Measurements from ENCODE around the gene LAMA2. TPM values are rescaled to one million over a fixed set of nuclear protein-coding genes. Genes with fewer than 3 reads are reported as not detected.

LAMA2 gene
- polyA plus RNA-seq, 3 donors, result not detected

DNA sequence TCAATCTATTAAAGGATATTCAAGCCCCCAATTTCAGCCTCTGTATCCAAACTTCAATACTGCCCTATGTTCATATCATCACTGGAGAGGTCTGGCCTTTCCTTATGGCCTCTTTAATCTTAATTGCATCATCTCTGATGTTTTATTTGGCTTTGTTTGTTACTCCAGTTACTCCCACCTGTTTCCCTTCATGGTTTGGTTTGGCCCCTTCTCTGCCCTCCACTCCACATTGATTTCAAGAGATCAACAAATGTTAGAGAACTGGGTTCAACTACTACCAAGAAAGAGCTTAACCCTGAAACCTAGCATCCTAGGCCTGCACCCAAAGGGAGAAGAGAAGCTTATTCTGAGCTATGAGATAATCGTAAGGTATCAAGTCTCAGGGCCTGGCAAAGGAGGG, 221.6 kb downstream of the LAMA2 start:
- intact Hi-C loops (cut with micrococcal nuclease), result no loop called here
- no peaks in the 10 kb centered on the region for H3K27me3 ChIP-seq (ENCODE audit: control insufficient read depth in 2 of 2, insufficient read depth in 2 of 2, low read length in 2 of 2)
- H3K4me2 ChIP-seq (replicated peaks; ENCODE audit: extremely low read depth, low read length, poor library complexity, severe bottlenecking), result no peak overlapping the region
- no peaks in the 10 kb centered on the region for H3K4me1 ChIP-seq (ENCODE audit: control insufficient read depth in 1 of 2, insufficient read depth in 2 of 2, low read length in 2 of 2)
- H3K4me1 Mint-ChIP-seq, result no peaks in the 10 kb centered on the region
- no peak overlapping the region for H3K4me3 Mint-ChIP-seq
- H3K27ac Mint-ChIP-seq, result no peak overlapping the region
- H3K9ac ChIP-seq (ENCODE audit: insufficient read depth, low read length, poor library complexity, severe bottlenecking), result no peak overlapping the region
- no peak overlapping the region for H3K27ac ChIP-seq (ENCODE audit: low read depth in 1 of 2, low read length in 2 of 2)
- H4K20me1 ChIP-seq (ENCODE audit: insufficient read depth, low read length), result no peaks in the 10 kb centered on the region
- peaks cover 0 to 5% (median 0%) of the 10 kb centered on the region in 7 donors for H3K9me3 Mint-ChIP-seq
- WGBS (ENCODE audit: insufficient coverage), result no CpG with 5 or more reads among the region's 1 CpG
- DNase-seq, result no peak
- no peaks in the 10 kb centered on the region for H3K9me3 ChIP-seq (replicated peaks in 1 of 2; ENCODE audit: control insufficient read depth in 1 of 2, insufficient read depth in 1 of 2, low read length in 2 of 2)
- no peaks in the 10 kb centered on the region for H3K79me2 ChIP-seq (ENCODE audit: insufficient read depth, low read length)
- H3K36me3 Mint-ChIP-seq, result no peaks in the 10 kb centered on the region
- H2AFZ ChIP-seq (ENCODE audit: insufficient read depth, low read depth, low read length, poor library complexity, severe bottlenecking), result no peak overlapping the region
- no peaks in the 10 kb centered on the region for H3K36me3 ChIP-seq (replicated peaks in 1 of 2; ENCODE audit: control insufficient read depth in 1 of 2, insufficient read depth in 2 of 2, low read length in 2 of 2)
- TF ChIP-seq, protein P1, sequence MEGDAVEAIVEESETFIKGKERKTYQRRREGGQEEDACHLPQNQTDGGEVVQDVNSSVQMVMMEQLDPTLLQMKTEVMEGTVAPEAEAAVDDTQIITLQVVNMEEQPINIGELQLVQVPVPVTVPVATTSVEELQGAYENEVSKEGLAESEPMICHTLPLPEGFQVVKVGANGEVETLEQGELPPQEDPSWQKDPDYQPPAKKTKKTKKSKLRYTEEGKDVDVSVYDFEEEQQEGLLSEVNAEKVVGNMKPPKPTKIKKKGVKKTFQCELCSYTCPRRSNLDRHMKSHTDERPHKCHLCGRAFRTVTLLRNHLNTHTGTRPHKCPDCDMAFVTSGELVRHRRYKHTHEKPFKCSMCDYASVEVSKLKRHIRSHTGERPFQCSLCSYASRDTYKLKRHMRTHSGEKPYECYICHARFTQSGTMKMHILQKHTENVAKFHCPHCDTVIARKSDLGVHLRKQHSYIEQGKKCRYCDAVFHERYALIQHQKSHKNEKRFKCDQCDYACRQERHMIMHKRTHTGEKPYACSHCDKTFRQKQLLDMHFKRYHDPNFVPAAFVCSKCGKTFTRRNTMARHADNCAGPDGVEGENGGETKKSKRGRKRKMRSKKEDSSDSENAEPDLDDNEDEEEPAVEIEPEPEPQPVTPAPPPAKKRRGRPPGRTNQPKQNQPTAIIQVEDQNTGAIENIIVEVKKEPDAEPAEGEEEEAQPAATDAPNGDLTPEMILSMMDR (IDR thresholded peaks at IDR 0.05), result no peak
- peaks cover 0 to 2% (median 0%) of the 10 kb centered on the region in 3 donors for H3K27me3 Mint-ChIP-seq (ENCODE audit: low read depth in 3 of 3)
- no peak overlapping the region for H3K4me3 ChIP-seq (replicated peaks in 1 of 3; ENCODE audit: low read depth in 2 of 3, low read length in 3 of 3)

DNA sequence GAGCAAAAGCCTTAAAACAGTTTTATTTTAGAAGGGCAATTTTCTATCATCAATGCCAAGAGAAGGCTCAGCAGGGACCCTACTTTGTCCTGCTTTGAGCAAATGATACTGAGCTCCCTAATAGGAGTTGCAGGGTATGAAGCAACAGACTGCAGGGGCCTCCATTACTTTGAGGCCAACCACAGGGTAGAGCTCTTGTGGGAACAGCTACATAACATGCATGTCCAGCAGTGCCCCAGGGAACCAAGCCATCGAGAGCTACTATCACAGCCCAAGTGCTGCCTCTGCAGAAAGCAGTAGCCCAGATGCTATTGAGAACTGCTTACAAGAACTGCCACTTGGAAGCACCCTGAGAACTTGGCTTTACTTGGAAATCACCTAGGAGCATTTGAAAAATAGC, 222.1 kb downstream of the LAMA2 start:
- Histone ChIP-seq H3K9ac (ENCODE audit: insufficient read depth, low read length, poor library complexity, severe bottlenecking) (no peak overlapping the region), H3K27ac (ENCODE audit: low read depth in 1 of 2, low read length in 2 of 2) (no peak overlapping the region), H3K27me3 (ENCODE audit: control insufficient read depth in 2 of 2, insufficient read depth in 2 of 2, low read length in 2 of 2) (no peaks in the 10 kb centered on the region), H3K9me3 (replicated peaks in 1 of 2; ENCODE audit: control insufficient read depth in 1 of 2, insufficient read depth in 1 of 2, low read length in 2 of 2) (no peaks in the 10 kb centered on the region), H4K20me1 (ENCODE audit: insufficient read depth, low read length) (no peaks in the 10 kb centered on the region), H3K36me3 (replicated peaks in 1 of 2; ENCODE audit: control insufficient read depth in 1 of 2, insufficient read depth in 2 of 2, low read length in 2 of 2) (no peaks in the 10 kb centered on the region), H3K4me2 (replicated peaks; ENCODE audit: extremely low read depth, low read length, poor library complexity, severe bottlenecking) (no peak overlapping the region), H3K79me2 (ENCODE audit: insufficient read depth, low read length) (no peaks in the 10 kb centered on the region), H3K4me3 (replicated peaks in 1 of 3; ENCODE audit: low read depth in 2 of 3, low read length in 3 of 3) (no peak overlapping the region), H3K4me1 (ENCODE audit: control insufficient read depth in 1 of 2, insufficient read depth in 2 of 2, low read length in 2 of 2) (no peaks in the 10 kb centered on the region), H2AFZ (ENCODE audit: insufficient read depth, low read depth, low read length, poor library complexity, severe bottlenecking) (no peak overlapping the region)
- TF ChIP-seq, protein P1 (IDR thresholded peaks at IDR 0.05), result no peak
- Mint-ChIP-seq H3K9me3 (peaks cover 0 to 5% (median 0%) of the 10 kb centered on the region in 7 donors), H3K36me3 (no peaks in the 10 kb centered on the region), H3K27me3 (ENCODE audit: low read depth in 3 of 3) (peaks cover 0 to 2% (median 0%) of the 10 kb centered on the region in 3 donors), H3K4me3 (no peak overlapping the region), H3K4me1 (no peaks in the 10 kb centered on the region), H3K27ac (no peak overlapping the region)
- 100% methylated on average over 1 of the region's 1 CpG for WGBS (ENCODE audit: insufficient coverage)
- intact Hi-C loops (cut with micrococcal nuclease), result no loop called here
- no peak for DNase-seq
